ENCODE measurements around the gene ZC3H13. TPM values are rescaled to one million over a fixed set of nuclear protein-coding genes. Genes with fewer than 3 reads are reported as not detected.

The ZC3H13 gene
- total and polyA plus RNA-seq, 2 of the 4 experiments (the other 2 are of a cell fraction) = 7.7 to 10.8 TPM

GRCh38 chr13:45994752-45995151, 57.8 kb downstream of the ZC3H13 start:
- Histone ChIP-seq H3K9me1 (ENCODE audit: insufficient read depth, low read length) (no peaks in the 10 kb centered on the region; the same call in 1 of the 2 replicates), H3K4ac (ENCODE audit: low read depth, low read length) (no peak overlapping the region), H4K8ac (ENCODE audit: low read depth in 2 of 2, low read length in 2 of 2) (no peak overlapping the region), H3K23ac (ENCODE audit: low read depth, low read length) (no peak overlapping the region), H3K14ac (replicated peaks; ENCODE audit: low read depth, low read length) (no peak overlapping the region), H3K27ac (ENCODE audit: insufficient read depth, low read length) (no peak overlapping the region), H3K9me3 (ENCODE audit: control insufficient read depth, insufficient read depth, low read length) (no peaks in the 10 kb centered on the region), H3K56ac (ENCODE audit: extremely low read depth, insufficient read depth, low read length) (no peak overlapping the region), H2AK5ac (ENCODE audit: low read depth, low read length) (no peak overlapping the region), H4K20me1 (ENCODE audit: insufficient read depth, low read length) (no peaks in the 10 kb centered on the region), H3K4me3 (ENCODE audit: insufficient read depth, low read depth, low read length) (no peak overlapping the region), H3K9ac (ENCODE audit: low read depth, low read length) (no peak overlapping the region), H3K79me1 (ENCODE audit: low read depth in 1 of 2, low read length in 2 of 2) (no peaks in the 10 kb centered on the region; a peak in 1 of 4 replicates), H2BK15ac (ENCODE audit: low read depth, low read length) (no peak overlapping the region), H4K91ac (ENCODE audit: insufficient read depth, low read depth, low read length) (no peak overlapping the region), H3K4me2 (ENCODE audit: low read depth, low read length) (no peak overlapping the region), H2BK20ac (ENCODE audit: low read depth, low read length) (no peak overlapping the region), H2BK120ac (ENCODE audit: low read depth, low read length) (no peak overlapping the region), H3K36me3 (ENCODE audit: control insufficient read depth, insufficient read depth, low read length) (peaks cover 2% of the 10 kb centered on the region), H3K4me1 (ENCODE audit: control insufficient read depth, insufficient read depth, low read length) (no peaks in the 10 kb centered on the region), H3K27me3 (ENCODE audit: control insufficient read depth, insufficient read depth, low read length) (no peaks in the 10 kb centered on the region), H4K5ac (ENCODE audit: low read depth, low read length) (no peak overlapping the region), H2BK5ac (ENCODE audit: low read depth, low read length, poor library complexity, severe bottlenecking) (no peak overlapping the region), H3K18ac (ENCODE audit: low read depth, low read length) (no peak overlapping the region), H2AK9ac (replicated peaks; ENCODE audit: low read depth, low read length, poor library complexity) (no peak overlapping the region), H2AFZ (replicated peaks; ENCODE audit: low read length, poor library complexity) (no peak overlapping the region)
- ATAC-seq (ENCODE audit: low read depth) (no peak), DNase-seq (no peak)
- intact Hi-C loops (cut with micrococcal nuclease) = loop anchor here (1.0 to 5.0 kb wide), 2 partner anchors 16 to 43 kb away; no protein-coding TSS in a partner anchor
- in situ Hi-C loops (cut with MboI; ENCODE audit: low sequenced_read_pairs) = loop anchor here (25.0 kb wide), 1 partner anchor 632 kb away; no protein-coding TSS in a partner anchor
- no peak for TF ChIP-seq FOS (IDR thresholded peaks at IDR 0.05; ENCODE audit: low read depth, low read length)
- TF ChIP-seq MAFK (IDR thresholded peaks at IDR 0.05; ENCODE audit: low read depth, low read length) = no peak
- no peak for TF ChIP-seq RFX5 (IDR thresholded peaks at IDR 0.05; ENCODE audit: low read depth, low read length)
- TF ChIP-seq NFE2L2 (IDR thresholded peaks at IDR 0.05; ENCODE audit: low read depth, low read length) = no peak
- TF ChIP-seq MXI1 (IDR thresholded peaks at IDR 0.05; ENCODE audit: borderline replicate concordance, low read depth, low read length) = no peak
- TF ChIP-seq BHLHE40 (IDR thresholded peaks at IDR 0.05; ENCODE audit: low read depth, low read length) = no peak
- TF ChIP-seq CTCF (conservative IDR thresholded peaks at IDR 0.05; ENCODE audit: low read depth, low read length) = no peak
- TF ChIP-seq RCOR1 (IDR thresholded peaks at IDR 0.05; ENCODE audit: insufficient replicate concordance, low read length) = no peak
- TF ChIP-seq USF2 (IDR thresholded peaks at IDR 0.05; ENCODE audit: low read depth, low read length) = no peak
- TF ChIP-seq SMC3 (IDR thresholded peaks at IDR 0.05; ENCODE audit: low read depth, low read length) = no peak
- TF ChIP-seq RAD21 (IDR thresholded peaks at IDR 0.05; ENCODE audit: low read length) = no peak
- no peak for TF ChIP-seq CEBPB (IDR thresholded peaks at IDR 0.05; ENCODE audit: low read depth, low read length)
- no peak for TF ChIP-seq POLR2A (IDR thresholded peaks at IDR 0.05; ENCODE audit: low read depth, low read length)
- TF ChIP-seq MAZ (IDR thresholded peaks at IDR 0.05; ENCODE audit: borderline replicate concordance, low read depth, low read length) = no peak
- no peak for TF ChIP-seq ELK1 (IDR thresholded peaks at IDR 0.05; ENCODE audit: borderline replicate concordance, low read depth, low read length)
- no peak for TF ChIP-seq CHD1 (IDR thresholded peaks at IDR 0.05; ENCODE audit: low read depth, low read length)
- dilution Hi-C loops (cut with HindIII; ENCODE audit: low sequenced_read_pairs, unreplicated experiment) = no loop called here
- CTCF ChIA-PET = no interaction called here
- POLR2A ChIA-PET (ENCODE audit: unreplicated experiment) = no interaction called here
- WGBS, 2 experiments (ENCODE audit: extremely low coverage in 2 of 2, insufficient read length in 1 of 2) = no CpG with 5 or more reads among the region's 2 CpGs
- no TSS peak for BruUV-seq (replicated peaks)

Data from IMR-90 (cell line).